ENCODE results near the gene NAV3. TPM values are rescaled to one million over a fixed set of nuclear protein-coding genes. Genes with fewer than 3 reads are reported as not detected.

NAV3 gene
- polyA plus RNA-seq, 1 experiment, result 91.7 TPM

DNA sequence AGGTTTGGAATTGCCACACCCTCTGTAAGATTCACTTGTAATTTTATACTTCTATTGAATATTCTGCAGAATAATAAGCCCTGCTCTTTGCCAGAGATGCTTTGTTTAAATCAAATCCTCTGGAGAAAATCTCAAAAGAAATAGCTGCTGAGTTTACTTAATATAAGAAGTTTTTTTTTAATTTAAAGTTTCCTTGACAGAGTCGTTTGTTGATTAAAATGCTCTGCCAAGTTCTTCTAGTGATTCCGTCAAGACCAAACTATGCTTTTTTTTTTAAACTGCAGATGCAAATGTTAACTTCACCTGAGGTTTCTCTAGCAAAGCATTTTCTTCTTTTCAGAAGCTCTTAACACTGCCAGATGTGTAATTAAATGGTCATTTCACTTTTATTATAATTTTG lies 13.4 kb upstream of the NAV3 start:
- ChIA-PET CTCF (interaction anchor here (0.6 kb wide), 1 partner anchor 59 kb away, joined by 4 read pairs; no protein-coding TSS in a partner anchor), POLR2A (interaction anchor here (0.7 kb wide), 1 partner anchor 617 kb away, joined by 13 read pairs; no protein-coding TSS in a partner anchor)
- no peaks in the 10 kb centered on the region for H3K27me3 ChIP-seq (ENCODE audit: control insufficient read depth, insufficient read depth, low read length)
- no peaks in the 10 kb centered on the region for H3K36me3 ChIP-seq (ENCODE audit: control insufficient read depth, insufficient read depth, low read length)
- DNase-seq (ENCODE audit: low read depth), result no peak
- H3K4me3 ChIP-seq (ENCODE audit: low read depth, low read length), result no peak overlapping the region
- no peak for TF ChIP-seq CTCF (IDR thresholded peaks at IDR 0.05; ENCODE audit: insufficient read depth, low read depth, low read length)

DNA sequence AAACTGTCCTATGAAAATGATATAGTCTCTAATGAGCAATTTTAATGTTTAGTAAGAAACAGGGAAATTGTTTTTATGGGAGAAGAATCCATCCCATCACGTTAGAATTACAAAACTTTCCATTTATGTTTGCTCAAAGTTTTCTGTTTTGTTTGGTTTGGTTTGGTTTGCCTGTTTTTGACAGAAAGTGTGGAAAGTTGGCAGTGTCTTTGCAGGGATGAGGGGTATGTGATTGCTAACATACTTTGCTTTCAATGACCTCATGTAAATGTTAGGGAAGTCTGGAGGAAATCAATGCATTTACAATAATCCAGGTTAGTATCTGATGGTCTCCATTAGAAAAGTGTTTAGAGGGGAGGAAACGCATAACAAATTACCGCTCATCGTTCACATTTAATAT lies 12.3 kb upstream of the NAV3 start:
- no peak for TF ChIP-seq CTCF (IDR thresholded peaks at IDR 0.05; ENCODE audit: insufficient read depth, low read depth, low read length)
- no peak overlapping the region for H3K4me3 ChIP-seq (ENCODE audit: low read depth, low read length)
- ChIA-PET POLR2A (no interaction called here), CTCF (no interaction called here)
- no peaks in the 10 kb centered on the region for H3K36me3 ChIP-seq (ENCODE audit: control insufficient read depth, insufficient read depth, low read length)
- DNase-seq (ENCODE audit: low read depth), result no peak
- H3K27me3 ChIP-seq (ENCODE audit: control insufficient read depth, insufficient read depth, low read length), result no peaks in the 10 kb centered on the region

- ChIA-PET POLR2A (no interaction called here), CTCF (no interaction called here)
- no peaks in the 10 kb centered on the region for H3K36me3 ChIP-seq (ENCODE audit: control insufficient read depth, insufficient read depth, low read length)
- no peaks in the 10 kb centered on the region for H3K27me3 ChIP-seq (ENCODE audit: control insufficient read depth, insufficient read depth, low read length)
- no peak for DNase-seq (ENCODE audit: low read depth)
- H3K4me3 ChIP-seq (ENCODE audit: low read depth, low read length), result no peak overlapping the region
- TF ChIP-seq CTCF (IDR thresholded peaks at IDR 0.05; ENCODE audit: insufficient read depth, low read depth, low read length), result no peak
These were observed 8.9 kb upstream of the NAV3 start for GRCh38 chr12:77821699-77822203.

DNA sequence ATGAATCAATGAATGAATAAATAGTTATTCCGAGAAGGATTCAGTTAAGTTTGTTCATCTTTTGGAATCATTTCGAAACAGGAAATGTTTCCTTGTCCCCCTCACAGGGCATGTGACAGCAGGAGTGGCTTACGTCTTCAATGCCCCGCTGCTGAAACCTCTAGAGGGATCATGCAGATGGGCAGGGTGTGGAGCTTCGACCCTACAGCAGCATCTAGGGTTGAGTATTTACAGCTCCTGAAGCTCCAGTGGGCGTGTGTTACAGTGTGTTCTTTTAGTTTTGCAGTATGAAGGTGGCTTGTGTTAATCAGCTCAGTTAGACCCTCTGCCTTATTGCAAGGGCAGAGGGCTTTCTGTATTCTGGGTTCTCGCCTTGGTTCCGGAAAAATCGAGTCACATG lies 2.6 kb downstream of the NAV3 start:
- Histone ChIP-seq H3K36me3 (ENCODE audit: control insufficient read depth, insufficient read depth, low read length) (no peaks in the 10 kb centered on the region), H3K4me3 (ENCODE audit: low read depth, low read length) (no peak overlapping the region), H3K27me3 (ENCODE audit: control insufficient read depth, insufficient read depth, low read length) (no peaks in the 10 kb centered on the region)
- CTCF ChIA-PET, result interaction anchor here (0.9 kb wide), 1 partner anchor 11 kb away, joined by 3 read pairs; no protein-coding TSS in a partner anchor
- no peak for TF ChIP-seq CTCF (IDR thresholded peaks at IDR 0.05; ENCODE audit: insufficient read depth, low read depth, low read length)
- POLR2A ChIA-PET, result no interaction called here
- no peak for DNase-seq (ENCODE audit: low read depth)

DNA sequence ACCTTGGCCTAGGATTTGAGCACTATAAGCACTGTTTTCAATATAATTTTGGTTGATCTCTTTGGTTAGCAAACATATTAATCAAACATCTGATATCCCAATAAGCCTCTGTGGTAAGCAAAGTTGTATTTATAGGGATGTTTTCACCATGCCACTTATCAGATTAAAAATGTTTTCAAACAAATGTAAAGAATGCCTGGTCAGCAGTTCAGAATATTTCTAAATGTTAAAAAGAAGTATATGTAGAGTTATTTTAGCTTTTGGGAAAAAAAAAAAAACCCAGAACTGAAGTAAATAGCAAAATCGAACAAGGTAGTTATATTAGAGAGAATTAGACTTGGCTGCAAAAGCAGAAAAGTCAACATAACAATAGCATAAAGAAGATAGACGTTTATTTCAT lies 3.9 kb downstream of the NAV3 start:
- POLR2A ChIA-PET, result no interaction called here
- TF ChIP-seq CTCF (IDR thresholded peaks at IDR 0.05; ENCODE audit: insufficient read depth, low read depth, low read length), result no peak

More for the DNA sequence above, 3.9 kb downstream of the NAV3 start:
- no peak overlapping the region for H3K4me3 ChIP-seq (ENCODE audit: low read depth, low read length)
- H3K36me3 ChIP-seq (ENCODE audit: control insufficient read depth, insufficient read depth, low read length), result no peaks in the 10 kb centered on the region
- DNase-seq (ENCODE audit: low read depth), result no peak
- no peaks in the 10 kb centered on the region for H3K27me3 ChIP-seq (ENCODE audit: control insufficient read depth, insufficient read depth, low read length)
- CTCF ChIA-PET, result no interaction called here
